Mucosa of stomach (tissue), 1 donor: ENCODE results near the gene CCDC57.

ENCODE experiments used
- H3K27me3 ChIP-seq: one replicate; pipeline ENCODE4 v1.7.0; 2013; ENCODE audit warnings: mild to moderate bottlenecking, low read length; ENCODE audit not compliant: control insufficient read depth, insufficient read depth
- H3K36me3 ChIP-seq: one replicate; pipeline ENCODE4 v1.7.0; 2013; ENCODE audit warnings: low read length; ENCODE audit not compliant: control insufficient read depth, insufficient read depth
- H3K4me1 ChIP-seq: one replicate; pipeline ENCODE4 v1.7.0; 2013; ENCODE audit warnings: mild to moderate bottlenecking, low read length; ENCODE audit not compliant: control insufficient read depth, insufficient read depth
- H3K4me3 ChIP-seq: one replicate; pipeline ENCODE4 v1.7.0; 2013; ENCODE audit warnings: low read length
- H3K9ac ChIP-seq: one replicate; pipeline ENCODE4 v1.7.0; 2013; ENCODE audit warnings: mild to moderate bottlenecking, low read length, moderate library complexity
- H3K9me3 ChIP-seq: one replicate; pipeline ENCODE4 v1.7.0; 2013; ENCODE audit warnings: mild to moderate bottlenecking, low read length, moderate library complexity; ENCODE audit not compliant: control insufficient read depth
- donor health status: Pancreatic carcinoma.

Gene CCDC57

DNA sequence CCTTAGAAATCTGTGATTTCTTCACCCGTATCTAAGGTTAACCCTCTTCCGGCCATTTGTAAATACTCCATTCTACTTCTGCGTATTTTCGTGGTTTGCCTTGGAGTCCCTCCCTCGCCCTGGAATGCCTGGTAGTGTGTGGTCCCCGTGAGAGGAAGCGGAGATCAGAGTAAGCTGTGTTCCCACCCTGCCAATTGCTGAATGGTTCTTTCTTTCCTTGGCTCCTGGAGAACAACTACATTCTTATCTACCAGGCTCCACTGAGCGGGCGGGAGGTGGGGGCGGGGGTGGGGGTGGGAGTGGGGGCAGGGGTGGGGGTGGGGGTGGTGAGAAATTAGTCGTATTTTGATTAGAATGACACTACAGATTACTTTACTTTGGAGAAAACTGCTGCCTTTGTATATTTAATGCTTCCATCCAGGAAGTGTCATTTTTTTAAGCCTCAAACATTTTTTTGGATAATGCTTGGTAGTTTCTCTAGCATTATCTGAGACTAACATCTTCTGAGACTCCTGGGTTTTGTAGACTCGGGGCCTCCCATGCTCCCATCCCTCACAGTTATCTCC, 93.7 kb downstream of the CCDC57 start:
- peaks cover 8% of the 10 kb centered on the region for H3K4me1 ChIP-seq
- no peaks in the 10 kb centered on the region for H3K9me3 ChIP-seq
- H3K4me3 ChIP-seq: peak overlapping the region; percentile 46
- no peaks in the 10 kb centered on the region for H3K27me3 ChIP-seq
- H3K36me3 ChIP-seq: no peaks in the 10 kb centered on the region
- peak overlapping the region; percentile 34 for H3K9ac ChIP-seq

- no peaks in the 10 kb centered on the region for H3K9me3 ChIP-seq
- no peaks in the 10 kb centered on the region for H3K36me3 ChIP-seq
- peak overlapping the region; percentile 34 for H3K9ac ChIP-seq
- H3K4me1 ChIP-seq: peaks cover 8% of the 10 kb centered on the region
- H3K27me3 ChIP-seq: no peaks in the 10 kb centered on the region
- H3K4me3 ChIP-seq: peak overlapping the region; percentile 46
Measured at GRCh38 chr17:82118168-82118814, 94.4 kb downstream of the CCDC57 start.

DNA sequence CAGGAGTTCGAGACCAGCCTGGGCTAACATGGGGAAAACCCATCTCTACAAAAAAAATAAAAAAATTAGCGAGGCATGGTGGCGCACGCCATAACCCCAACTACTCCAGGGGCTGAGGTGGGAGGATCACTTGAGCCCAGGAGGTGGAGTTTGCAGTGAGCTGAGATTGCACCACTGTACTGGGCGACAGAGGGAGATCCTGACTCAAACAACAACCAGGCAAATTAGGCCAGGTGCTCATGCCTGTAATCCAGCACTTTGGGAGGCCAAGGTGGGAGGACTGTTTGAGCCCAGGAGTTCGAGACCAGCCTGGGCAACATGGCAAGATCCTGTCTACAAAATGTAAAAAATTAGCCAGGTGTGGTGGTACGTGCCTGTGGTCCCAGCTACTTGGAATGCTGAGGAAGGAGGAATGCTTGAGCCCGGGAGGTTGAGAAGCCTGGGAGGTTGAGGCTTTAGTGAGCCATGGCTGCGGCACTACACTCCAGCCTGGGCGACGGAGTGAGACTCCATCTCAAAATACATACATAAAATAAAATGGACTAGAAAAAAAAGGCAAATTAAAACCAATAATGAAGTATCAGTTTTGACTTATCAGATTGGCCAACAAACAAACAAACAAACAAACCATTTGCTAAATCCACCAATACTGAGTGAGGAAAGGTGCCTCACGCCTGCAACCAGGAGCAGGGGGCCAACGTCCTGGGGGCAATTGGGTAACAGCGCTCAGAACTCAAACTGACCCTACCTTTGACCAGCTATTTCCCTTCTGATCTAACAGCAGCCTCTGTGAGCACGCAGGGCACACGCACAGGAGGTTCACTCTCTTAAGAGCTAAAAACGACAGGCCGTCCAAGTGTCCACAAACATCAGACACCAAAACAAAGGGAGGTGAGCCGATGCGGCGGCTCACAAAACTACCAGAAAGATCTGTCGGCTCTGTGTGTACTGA, 95.2 kb downstream of the CCDC57 start:
- H3K36me3 ChIP-seq: no peaks in the 10 kb centered on the region
- no peak overlapping the region for H3K9ac ChIP-seq
- H3K4me1 ChIP-seq: peaks cover 8% of the 10 kb centered on the region
- no peaks in the 10 kb centered on the region for H3K27me3 ChIP-seq
- H3K9me3 ChIP-seq: no peaks in the 10 kb centered on the region
- H3K4me3 ChIP-seq: no peak overlapping the region

- Histone ChIP-seq H3K4me1 (peaks cover 8% of the 10 kb centered on the region), H3K27me3 (no peaks in the 10 kb centered on the region), H3K4me3 (no peak overlapping the region), H3K9me3 (no peaks in the 10 kb centered on the region), H3K36me3 (no peaks in the 10 kb centered on the region), H3K9ac (no peak overlapping the region)
Measured at GRCh38 chr17:82116246-82116645, 96.4 kb downstream of the CCDC57 start.

- H3K9me3 ChIP-seq: no peaks in the 10 kb centered on the region
- H3K9ac ChIP-seq: no peak overlapping the region
- no peaks in the 10 kb centered on the region for H3K27me3 ChIP-seq
- H3K4me3 ChIP-seq: no peak overlapping the region
- peaks cover 12% of the 10 kb centered on the region for H3K4me1 ChIP-seq
- H3K36me3 ChIP-seq: no peaks in the 10 kb centered on the region
Measured at GRCh38 chr17:82114872-82115271, 97.8 kb downstream of the CCDC57 start.

- peaks cover 13% of the 10 kb centered on the region for H3K4me1 ChIP-seq
- H3K9me3 ChIP-seq: no peaks in the 10 kb centered on the region
- H3K4me3 ChIP-seq: no peak overlapping the region
- H3K27me3 ChIP-seq: no peaks in the 10 kb centered on the region
- H3K9ac ChIP-seq: no peak overlapping the region
- no peaks in the 10 kb centered on the region for H3K36me3 ChIP-seq
Measured at GRCh38 chr17:82114447-82114846, 98.2 kb downstream of the CCDC57 start.

DNA sequence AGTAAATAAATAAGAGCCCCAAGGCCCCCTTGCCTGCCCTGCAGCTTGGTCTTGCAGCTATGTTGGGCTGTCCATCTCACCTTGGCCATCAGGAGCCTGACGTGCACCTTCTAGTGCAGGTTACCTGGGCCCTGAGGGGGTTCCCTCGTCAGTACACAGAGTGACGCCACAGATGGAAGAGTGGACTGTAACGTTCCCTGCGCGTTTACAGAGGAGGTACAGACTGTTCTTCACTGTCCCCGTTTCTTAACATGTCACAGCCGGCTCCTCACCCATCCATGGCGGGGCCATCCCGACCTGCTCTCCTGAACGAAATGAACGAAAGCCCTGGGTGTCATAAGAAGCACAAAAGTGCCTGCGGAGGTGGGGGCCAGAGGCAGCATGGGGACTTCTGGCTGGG, 98.7 kb downstream of the CCDC57 start:
- Histone ChIP-seq H3K27me3 (no peaks in the 10 kb centered on the region), H3K4me3 (no peak overlapping the region), H3K9ac (no peak overlapping the region), H3K36me3 (no peaks in the 10 kb centered on the region), H3K9me3 (no peaks in the 10 kb centered on the region), H3K4me1 (peaks cover 13% of the 10 kb centered on the region)

- Histone ChIP-seq H3K27me3 (no peaks in the 10 kb centered on the region), H3K4me1 (peaks cover 9% of the 10 kb centered on the region), H3K36me3 (no peaks in the 10 kb centered on the region), H3K9me3 (no peaks in the 10 kb centered on the region), H3K9ac (no peak overlapping the region), H3K4me3 (no peak overlapping the region)
Measured at GRCh38 chr17:82113422-82113821, 99.2 kb downstream of the CCDC57 start.

DNA sequence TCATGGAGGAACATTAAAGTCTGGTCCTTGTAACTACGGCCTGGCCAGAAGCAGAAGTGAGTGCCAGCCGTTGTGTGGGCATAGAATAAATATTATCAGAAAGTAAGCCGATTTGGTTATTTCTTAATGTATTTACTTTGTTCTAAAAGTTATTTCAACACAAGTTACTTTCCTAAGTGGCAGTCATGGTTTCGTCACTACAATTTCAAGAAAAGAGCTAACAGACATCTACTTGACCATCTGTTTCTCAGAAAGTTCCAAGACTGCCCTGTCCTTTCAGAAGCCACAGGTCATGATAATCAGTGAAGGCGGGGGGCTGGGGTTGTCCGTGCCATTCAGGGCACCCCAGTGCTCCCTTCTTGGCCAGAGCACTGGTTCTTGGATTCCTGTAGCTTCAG, 99.7 kb downstream of the CCDC57 start:
- H3K9me3 ChIP-seq: no peaks in the 10 kb centered on the region
- H3K4me1 ChIP-seq: peaks cover 6% of the 10 kb centered on the region
- H3K4me3 ChIP-seq: no peak overlapping the region
- no peaks in the 10 kb centered on the region for H3K36me3 ChIP-seq
- H3K27me3 ChIP-seq: no peaks in the 10 kb centered on the region
- H3K9ac ChIP-seq: no peak overlapping the region

DNA sequence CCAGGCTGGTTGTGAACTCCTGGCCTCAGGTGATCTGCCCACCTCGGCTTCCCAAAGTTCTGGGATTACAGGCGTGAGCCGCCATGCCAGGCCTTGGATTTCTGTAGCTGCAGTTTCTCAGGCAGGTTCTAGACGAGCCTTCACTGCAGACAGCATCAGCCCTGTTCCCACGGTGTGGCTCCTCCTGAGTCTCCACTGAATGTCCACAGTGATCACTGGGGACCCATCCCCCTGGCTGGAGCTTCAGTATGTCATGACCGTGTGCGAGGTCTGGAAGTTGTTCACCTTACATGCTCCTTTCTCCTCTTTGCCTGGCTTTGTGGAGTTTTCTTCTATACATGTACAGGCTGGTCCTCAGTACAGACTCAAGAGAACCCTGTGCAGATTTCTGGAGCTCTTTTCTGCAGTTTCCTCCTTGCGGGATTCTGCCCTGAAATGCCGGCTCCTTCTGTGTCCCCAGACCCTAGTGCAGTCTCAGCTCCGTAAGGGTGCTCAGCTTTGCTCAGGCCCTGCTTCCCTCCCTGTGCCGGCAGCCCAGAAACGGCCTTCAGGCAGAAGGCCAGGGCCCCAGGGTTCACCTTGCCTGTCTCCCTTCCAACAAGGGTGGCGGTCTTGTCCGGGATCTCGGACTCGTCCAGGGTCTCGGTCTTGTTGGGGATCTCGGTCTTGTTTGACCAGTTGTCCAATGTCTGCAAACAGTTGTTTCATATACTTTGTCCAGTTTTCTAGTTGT, 100.3 kb downstream of the CCDC57 start:
- Histone ChIP-seq H3K27me3 (no peaks in the 10 kb centered on the region), H3K4me3 (no peak overlapping the region), H3K36me3 (no peaks in the 10 kb centered on the region), H3K9ac (no peak overlapping the region), H3K9me3 (no peaks in the 10 kb centered on the region), H3K4me1 (peaks cover 11% of the 10 kb centered on the region)

DNA sequence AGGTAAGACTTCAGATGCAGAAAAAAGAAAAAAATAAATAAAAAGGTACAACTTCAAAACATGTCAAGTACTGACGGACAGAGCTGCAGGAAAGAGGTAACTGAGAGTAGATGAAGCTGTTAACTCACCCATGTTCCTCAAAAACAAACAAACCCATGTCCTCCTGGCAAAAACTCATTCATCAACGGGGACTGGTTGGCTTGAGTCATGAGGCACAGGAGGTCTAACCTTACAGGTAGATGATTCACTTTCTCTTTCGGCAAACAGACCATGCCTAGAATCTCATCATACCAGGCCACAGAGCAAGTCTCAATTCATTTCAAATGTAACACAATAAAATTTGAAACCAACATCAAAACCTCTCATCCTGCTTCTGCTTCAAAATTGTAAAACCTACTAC, 102.3 kb downstream of the CCDC57 start:
- H3K27me3 ChIP-seq: no peaks in the 10 kb centered on the region
- H3K4me3 ChIP-seq: no peak overlapping the region
- H3K9ac ChIP-seq: no peak overlapping the region
- peaks cover 32% of the 10 kb centered on the region for H3K4me1 ChIP-seq
- H3K36me3 ChIP-seq: no peaks in the 10 kb centered on the region
- H3K9me3 ChIP-seq: no peaks in the 10 kb centered on the region
